ENCODE results near the gene PFKP.

DNA sequence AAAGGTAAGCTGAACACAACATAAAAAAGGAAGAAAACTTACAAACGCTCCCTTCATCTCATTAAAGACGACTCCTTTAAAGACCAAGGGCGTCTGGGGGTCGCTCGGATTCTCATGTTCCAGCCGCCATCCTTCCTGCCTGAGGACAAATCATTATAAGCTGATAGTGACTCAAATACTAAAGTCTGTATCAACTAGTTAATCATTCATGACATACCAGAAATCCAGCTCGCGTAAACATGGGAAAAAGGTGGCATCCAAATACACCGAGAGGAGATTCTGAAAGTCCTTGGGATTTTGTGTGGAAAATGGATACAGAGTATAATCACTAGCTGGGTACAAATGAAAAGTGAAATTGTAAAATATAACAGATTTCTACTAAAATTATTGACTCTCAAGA lies 97.8 kb downstream of the PFKP start:
- TF ChIP-seq, protein P1, sequence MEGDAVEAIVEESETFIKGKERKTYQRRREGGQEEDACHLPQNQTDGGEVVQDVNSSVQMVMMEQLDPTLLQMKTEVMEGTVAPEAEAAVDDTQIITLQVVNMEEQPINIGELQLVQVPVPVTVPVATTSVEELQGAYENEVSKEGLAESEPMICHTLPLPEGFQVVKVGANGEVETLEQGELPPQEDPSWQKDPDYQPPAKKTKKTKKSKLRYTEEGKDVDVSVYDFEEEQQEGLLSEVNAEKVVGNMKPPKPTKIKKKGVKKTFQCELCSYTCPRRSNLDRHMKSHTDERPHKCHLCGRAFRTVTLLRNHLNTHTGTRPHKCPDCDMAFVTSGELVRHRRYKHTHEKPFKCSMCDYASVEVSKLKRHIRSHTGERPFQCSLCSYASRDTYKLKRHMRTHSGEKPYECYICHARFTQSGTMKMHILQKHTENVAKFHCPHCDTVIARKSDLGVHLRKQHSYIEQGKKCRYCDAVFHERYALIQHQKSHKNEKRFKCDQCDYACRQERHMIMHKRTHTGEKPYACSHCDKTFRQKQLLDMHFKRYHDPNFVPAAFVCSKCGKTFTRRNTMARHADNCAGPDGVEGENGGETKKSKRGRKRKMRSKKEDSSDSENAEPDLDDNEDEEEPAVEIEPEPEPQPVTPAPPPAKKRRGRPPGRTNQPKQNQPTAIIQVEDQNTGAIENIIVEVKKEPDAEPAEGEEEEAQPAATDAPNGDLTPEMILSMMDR (IDR thresholded peaks at IDR 0.05; ENCODE audit: insufficient read depth, low read length, poor library complexity, severe bottlenecking), result no peak
- TF ChIP-seq EZH2phosphoT487 (conservative IDR thresholded peaks at IDR 0.05; ENCODE audit: low read length), result no peak

Data from SU-DHL-6 (cell line).